ENCODE results near the gene UMODL1.

Gene UMODL1

GRCh38 chr21:42107177-42107880 is 36.2 kb downstream of the UMODL1 start:
- no peak overlapping the region for H3K4me3 ChIP-seq (ENCODE audit: low read depth, low read length)
- H3K9ac ChIP-seq, result no peak overlapping the region
- no peak for TF ChIP-seq CTCF (IDR thresholded peaks at IDR 0.05)
- no peaks in the 10 kb centered on the region for H3K9me3 ChIP-seq (ENCODE audit: control insufficient read depth, low read length)
- H3K36me3 ChIP-seq (ENCODE audit: control insufficient read depth, insufficient read depth, low read length), result no peaks in the 10 kb centered on the region
- H3K27me3 ChIP-seq (ENCODE audit: control insufficient read depth, insufficient read depth, low read length), result no peaks in the 10 kb centered on the region
- no peak overlapping the region for H3K27ac ChIP-seq
- H2AFZ ChIP-seq, result peak overlapping the region; percentile 53
- H3K4me1 ChIP-seq, result no peaks in the 10 kb centered on the region
- H3K79me2 ChIP-seq, result no peaks in the 10 kb centered on the region
- no peak overlapping the region for H3K4me2 ChIP-seq (ENCODE audit: low read length)

- Histone ChIP-seq H3K9ac (no peak overlapping the region), H3K4me1 (no peaks in the 10 kb centered on the region), H3K9me3 (ENCODE audit: control insufficient read depth, low read length) (no peaks in the 10 kb centered on the region), H3K36me3 (ENCODE audit: control insufficient read depth, insufficient read depth, low read length) (no peaks in the 10 kb centered on the region), H3K79me2 (no peaks in the 10 kb centered on the region), H3K27me3 (ENCODE audit: control insufficient read depth, insufficient read depth, low read length) (no peaks in the 10 kb centered on the region), H2AFZ (peak overlapping the region; percentile 53), H3K4me3 (ENCODE audit: low read depth, low read length) (no peak overlapping the region), H3K27ac (no peak overlapping the region), H3K4me2 (ENCODE audit: low read length) (no peak overlapping the region)
- TF ChIP-seq CTCF (IDR thresholded peaks at IDR 0.05), result peak; percentile 60
These were observed 36.9 kb downstream of the UMODL1 start for GRCh38 chr21:42107881-42108553.

GRCh38 chr21:42108554-42109340 is 37.6 kb downstream of the UMODL1 start:
- TF ChIP-seq CTCF (IDR thresholded peaks at IDR 0.05), result no peak
- no peaks in the 10 kb centered on the region for H3K79me2 ChIP-seq
- H3K4me3 ChIP-seq (ENCODE audit: low read depth, low read length), result no peak overlapping the region
- no peak overlapping the region for H2AFZ ChIP-seq
- H3K4me2 ChIP-seq (ENCODE audit: low read length), result no peak overlapping the region
- H3K9ac ChIP-seq, result no peak overlapping the region
- H3K9me3 ChIP-seq (ENCODE audit: control insufficient read depth, low read length), result no peaks in the 10 kb centered on the region
- no peaks in the 10 kb centered on the region for H3K4me1 ChIP-seq
- H3K27me3 ChIP-seq (ENCODE audit: control insufficient read depth, insufficient read depth, low read length), result no peaks in the 10 kb centered on the region
- no peaks in the 10 kb centered on the region for H3K36me3 ChIP-seq (ENCODE audit: control insufficient read depth, insufficient read depth, low read length)
- no peak overlapping the region for H3K27ac ChIP-seq

- no peak overlapping the region for H3K27ac ChIP-seq
- no peaks in the 10 kb centered on the region for H3K27me3 ChIP-seq (ENCODE audit: control insufficient read depth, insufficient read depth, low read length)
- no peaks in the 10 kb centered on the region for H3K9me3 ChIP-seq (ENCODE audit: control insufficient read depth, low read length)
These were observed 38.4 kb downstream of the UMODL1 start for GRCh38 chr21:42109473-42109872.

More at GRCh38 chr21:42109473-42109872, 38.4 kb downstream of the UMODL1 start:
- H3K9ac ChIP-seq, result no peak overlapping the region
- H3K4me2 ChIP-seq (ENCODE audit: low read length), result no peak overlapping the region
- no peak overlapping the region for H3K4me3 ChIP-seq (ENCODE audit: low read depth, low read length)
- H3K4me1 ChIP-seq, result no peaks in the 10 kb centered on the region
- no peak overlapping the region for H2AFZ ChIP-seq
- no peaks in the 10 kb centered on the region for H3K36me3 ChIP-seq (ENCODE audit: control insufficient read depth, insufficient read depth, low read length)
- H3K79me2 ChIP-seq, result no peaks in the 10 kb centered on the region
- no peak for TF ChIP-seq CTCF (IDR thresholded peaks at IDR 0.05)

Measured in parathyroid adenoma (tissue), 2 donors.